ENCODE results near the gene MTUS2.

The MTUS2 gene

GRCh38 chr13:29540799-29541198 lies 720.7 kb downstream of the MTUS2 start:
- peak overlapping the region; percentile 26 for H3K27ac Mint-ChIP-seq
- no peaks in the 10 kb centered on the region for H3K9me3 Mint-ChIP-seq
- H3K4me1 Mint-ChIP-seq (ENCODE audit: low read depth) = peaks cover 27% of the 10 kb centered on the region
- H3K36me3 Mint-ChIP-seq (ENCODE audit: low read depth) = peaks cover 12% of the 10 kb centered on the region
- H3K27me3 Mint-ChIP-seq (ENCODE audit: low read depth) = no peaks in the 10 kb centered on the region
- no peak overlapping the region for H3K4me3 Mint-ChIP-seq

- H3K27ac Mint-ChIP-seq = peak overlapping the region; percentile 26
- no peaks in the 10 kb centered on the region for H3K27me3 Mint-ChIP-seq (ENCODE audit: low read depth)
- H3K9me3 Mint-ChIP-seq = no peaks in the 10 kb centered on the region
- H3K4me3 Mint-ChIP-seq = no peak overlapping the region
- H3K36me3 Mint-ChIP-seq (ENCODE audit: low read depth) = peaks cover 11% of the 10 kb centered on the region
- peaks cover 27% of the 10 kb centered on the region for H3K4me1 Mint-ChIP-seq (ENCODE audit: low read depth)
Measured at GRCh38 chr13:29541400-29541799, 721.3 kb downstream of the MTUS2 start.

GRCh38 chr13:29542381-29542780 lies 722.2 kb downstream of the MTUS2 start:
- H3K27me3 Mint-ChIP-seq (ENCODE audit: low read depth) = no peaks in the 10 kb centered on the region
- H3K27ac Mint-ChIP-seq = no peak overlapping the region
- H3K4me3 Mint-ChIP-seq = no peak overlapping the region
- no peaks in the 10 kb centered on the region for H3K9me3 Mint-ChIP-seq
- H3K4me1 Mint-ChIP-seq (ENCODE audit: low read depth) = peaks cover 27% of the 10 kb centered on the region
- peaks cover 11% of the 10 kb centered on the region for H3K36me3 Mint-ChIP-seq (ENCODE audit: low read depth)

- Mint-ChIP-seq H3K36me3 (ENCODE audit: low read depth) (peaks cover 11% of the 10 kb centered on the region), H3K4me1 (ENCODE audit: low read depth) (peaks cover 21% of the 10 kb centered on the region), H3K4me3 (no peak overlapping the region), H3K27me3 (ENCODE audit: low read depth) (no peaks in the 10 kb centered on the region), H3K9me3 (no peaks in the 10 kb centered on the region), H3K27ac (no peak overlapping the region)
Measured at GRCh38 chr13:29543230-29544215, 723.4 kb downstream of the MTUS2 start.

GRCh38 chr13:29545988-29546387 lies 725.8 kb downstream of the MTUS2 start:
- peaks cover 16% of the 10 kb centered on the region for H3K36me3 Mint-ChIP-seq (ENCODE audit: low read depth)

GRCh38 chr13:29546662-29547061 lies 726.5 kb downstream of the MTUS2 start:
- Mint-ChIP-seq H3K4me1 (ENCODE audit: low read depth) (peaks cover 11% of the 10 kb centered on the region), H3K9me3 (no peaks in the 10 kb centered on the region), H3K4me3 (no peak overlapping the region), H3K36me3 (ENCODE audit: low read depth) (peaks cover 16% of the 10 kb centered on the region), H3K27me3 (ENCODE audit: low read depth) (no peaks in the 10 kb centered on the region), H3K27ac (no peak overlapping the region)

More at GRCh38 chr13:29545988-29546387, 725.8 kb downstream of the MTUS2 start:
- no peak overlapping the region for H3K4me3 Mint-ChIP-seq
- H3K4me1 Mint-ChIP-seq (ENCODE audit: low read depth) = peaks cover 16% of the 10 kb centered on the region
- H3K27me3 Mint-ChIP-seq (ENCODE audit: low read depth) = no peaks in the 10 kb centered on the region
- H3K27ac Mint-ChIP-seq = no peak overlapping the region
- H3K9me3 Mint-ChIP-seq = no peaks in the 10 kb centered on the region

- no peak overlapping the region for H3K27ac Mint-ChIP-seq
- peaks cover 19% of the 10 kb centered on the region for H3K36me3 Mint-ChIP-seq (ENCODE audit: low read depth)
- no peak overlapping the region for H3K4me3 Mint-ChIP-seq
- H3K4me1 Mint-ChIP-seq (ENCODE audit: low read depth) = peaks cover 11% of the 10 kb centered on the region
- no peaks in the 10 kb centered on the region for H3K27me3 Mint-ChIP-seq (ENCODE audit: low read depth)
- H3K9me3 Mint-ChIP-seq = no peaks in the 10 kb centered on the region
Measured at GRCh38 chr13:29547153-29547552, 727.0 kb downstream of the MTUS2 start.

GRCh38 chr13:29548722-29549121 lies 728.6 kb downstream of the MTUS2 start:
- no peak overlapping the region for H3K27ac Mint-ChIP-seq

GRCh38 chr13:29550430-29550988 lies 730.4 kb downstream of the MTUS2 start:
- Mint-ChIP-seq H3K4me3 (no peak overlapping the region), H3K27me3 (ENCODE audit: low read depth) (no peaks in the 10 kb centered on the region), H3K27ac (no peak overlapping the region), H3K4me1 (ENCODE audit: low read depth) (peaks cover 4% of the 10 kb centered on the region), H3K9me3 (no peaks in the 10 kb centered on the region), H3K36me3 (ENCODE audit: low read depth) (peaks cover 19% of the 10 kb centered on the region)

More at GRCh38 chr13:29548722-29549121, 728.6 kb downstream of the MTUS2 start:
- Mint-ChIP-seq H3K27me3 (ENCODE audit: low read depth) (no peaks in the 10 kb centered on the region), H3K36me3 (ENCODE audit: low read depth) (peaks cover 19% of the 10 kb centered on the region), H3K4me1 (ENCODE audit: low read depth) (peaks cover 4% of the 10 kb centered on the region), H3K4me3 (no peak overlapping the region), H3K9me3 (no peaks in the 10 kb centered on the region)

- Mint-ChIP-seq H3K36me3 (ENCODE audit: low read depth) (peaks cover 15% of the 10 kb centered on the region), H3K4me3 (no peak overlapping the region), H3K4me1 (ENCODE audit: low read depth) (peaks cover 4% of the 10 kb centered on the region), H3K27me3 (ENCODE audit: low read depth) (no peaks in the 10 kb centered on the region), H3K9me3 (no peaks in the 10 kb centered on the region), H3K27ac (no peak overlapping the region)
Measured at GRCh38 chr13:29551214-29551613, 731.1 kb downstream of the MTUS2 start.

Measured in T-helper 1 cell treated with Interleukin-12 subunit alpha and Interleukin-12 subunit beta and Interleukin-4 antibody, amounts not matched to agents 30 μg/mL and 1 μg/mL, for 36 hours (primary cell).